ENCODE results near the gene LETMD1. TPM values are rescaled to one million over a fixed set of nuclear protein-coding genes. Genes with fewer than 3 reads are reported as not detected.

LETMD1 gene
- total and polyA plus RNA-seq, 3 donors from 2014 or later: 61.2 to 75.3 (median 72.7) TPM

- Histone ChIP-seq H3K27ac (no peak overlapping the region), H3K36me3 (ENCODE audit: low read depth, missing control alignments) (no peaks in the 10 kb centered on the region), H3K9me3 (no peaks in the 10 kb centered on the region), H3K4me1 (peaks cover 44% of the 10 kb centered on the region), H3K4me3 (no peak overlapping the region), H3K27me3 (no peaks in the 10 kb centered on the region)
- intact Hi-C loops (cut with DNase I; ENCODE audit: low total_unique reads): no loop called here
- TF ChIP-seq CTCF (IDR thresholded peaks at IDR 0.05) (no peak), POLR2A (IDR thresholded peaks at IDR 0.05) (no peak)
- 56 to 71% methylated on average over 4 of the region's 4 CpGs for WGBS, 2 donors
- no peak for DNase-seq
These were observed 32.0 kb downstream of the LETMD1 start for GRCh38 chr12:51080136-51080535.

- H3K4me1 ChIP-seq: peaks cover 36% of the 10 kb centered on the region
- H3K9me3 ChIP-seq: no peaks in the 10 kb centered on the region
- TF ChIP-seq POLR2A (IDR thresholded peaks at IDR 0.05): no peak
- TF ChIP-seq CTCF (IDR thresholded peaks at IDR 0.05): no peak
- no peaks in the 10 kb centered on the region for H3K36me3 ChIP-seq (ENCODE audit: low read depth, missing control alignments)
- intact Hi-C loops (cut with DNase I; ENCODE audit: low total_unique reads): no loop called here
- H3K4me3 ChIP-seq: no peak overlapping the region
- no peak for DNase-seq
- WGBS, 2 donors: 36 to 76% methylated on average over 1 of the region's 1 CpG
- H3K27me3 ChIP-seq: no peaks in the 10 kb centered on the region
- H3K27ac ChIP-seq: peak overlapping the region in 1 of 2 donors; percentile 96
These were observed 33.3 kb downstream of the LETMD1 start for GRCh38 chr12:51081421-51081820.

GRCh38 chr12:51082561-51083125 is 34.5 kb downstream of the LETMD1 start:
- no peaks in the 10 kb centered on the region for H3K9me3 ChIP-seq
- intact Hi-C loops (cut with DNase I; ENCODE audit: low total_unique reads): no loop called here
- 0 to 1% methylated on average over 18 of the region's 18 CpGs for WGBS, 2 donors
- no peak for TF ChIP-seq POLR2A (IDR thresholded peaks at IDR 0.05)
- H3K27me3 ChIP-seq: no peaks in the 10 kb centered on the region
- peak overlapping the region; percentile 89 to 94 for H3K4me3 ChIP-seq
- H3K4me1 ChIP-seq: peaks cover 27% of the 10 kb centered on the region
- H3K36me3 ChIP-seq (ENCODE audit: low read depth, missing control alignments): no peaks in the 10 kb centered on the region
- peak overlapping the region; percentile 90 to 96 for H3K27ac ChIP-seq
- peak; percentile 34 for DNase-seq

- Histone ChIP-seq H3K36me3 (ENCODE audit: low read depth, missing control alignments) (no peaks in the 10 kb centered on the region), H3K9me3 (no peaks in the 10 kb centered on the region)
These were observed 35.2 kb downstream of the LETMD1 start, which contains the start of gene CSRNP2 for GRCh38 chr12:51083126-51083833. Gene CSRNP2 (minus strand): TSS chr12:51083596. CDS start chr12:51076561, 7,035 bp downstream.

More at GRCh38 chr12:51083126-51083833, 35.2 kb downstream of the LETMD1 start, which contains the start of gene CSRNP2:
- peak; percentile 99 for DNase-seq
- H3K4me3 ChIP-seq: peak within 1 kb of the TSS; percentile 89 to 94
- no peaks in the 10 kb centered on the region for H3K27me3 ChIP-seq
- H3K4me1 ChIP-seq: peaks cover 21% of the 10 kb centered on the region
- intact Hi-C loops (cut with DNase I; ENCODE audit: low total_unique reads): no loop called here
- 0 to 1% methylated on average over 16 to 72 of the region's 74 CpGs for WGBS, 2 donors
- peak within 1 kb of the TSS; percentile 90 to 96 for H3K27ac ChIP-seq
- TF ChIP-seq CTCF (IDR thresholded peaks at IDR 0.05) (peak in 1 of 3 experiments; percentile 8), POLR2A (IDR thresholded peaks at IDR 0.05) (peak; percentile 94)

Data from testis (tissue), 3 donors.